RWPE1 (cell line): Measurements from ENCODE around the gene ERC2.

ENCODE experiments used
- CTCF ChIA-PET: fragments of 350-600 bp; sonication (Branson Sonifier 250); formaldehyde crosslinking; extraction: SDS; loops from one replicate; lab custom pipeline; 2021; lab: Yijun Ruan, JAX
- POLR2A ChIA-PET: fragments of 400-600 bp; formaldehyde crosslinking; extraction: SDS; loops from one replicate; lab custom pipeline; 2020; ENCODE audit warnings: antibody characterized with exemption; ENCODE audit not compliant: low non-redundant PET; lab: Yijun Ruan, JAX
- DNase-seq: peaks from one replicate; pipeline ENCODE4 v3.0.0; 2012; ENCODE audit warnings: low spot score
- H3K27ac ChIP-seq: fragments of 450-650 bp; 2 replicates; pipeline ENCODE4 v1.5.1; 2017
- TF ChIP-seq, protein P1 (sequence below): fragments of 450-650 bp; conservative IDR thresholded peaks from 2 replicates; pipeline ENCODE4 v1.5.1; 2017; ENCODE audit warnings: low read depth, mild to moderate bottlenecking

ERC2 gene

DNA sequence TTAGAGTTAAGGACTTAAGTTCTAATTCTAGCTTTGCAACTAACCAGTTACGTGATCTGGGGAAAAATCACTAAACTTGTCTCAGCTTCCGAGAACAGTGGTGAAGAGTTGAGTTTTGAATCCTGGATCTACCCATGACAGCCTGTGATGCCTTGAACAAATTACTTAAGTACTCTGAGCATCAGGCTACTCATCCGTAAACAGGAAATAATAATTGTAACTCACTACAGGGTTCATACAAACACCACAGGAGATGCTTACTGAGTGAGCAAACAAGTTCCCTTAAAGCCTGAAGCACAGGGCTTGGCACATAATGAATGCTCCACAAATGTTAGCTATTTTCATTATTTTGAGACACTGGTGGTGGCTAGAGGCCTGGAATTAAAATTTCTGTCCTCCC, 158.8 kb downstream of the ERC2 start:
- TF ChIP-seq, protein P1, sequence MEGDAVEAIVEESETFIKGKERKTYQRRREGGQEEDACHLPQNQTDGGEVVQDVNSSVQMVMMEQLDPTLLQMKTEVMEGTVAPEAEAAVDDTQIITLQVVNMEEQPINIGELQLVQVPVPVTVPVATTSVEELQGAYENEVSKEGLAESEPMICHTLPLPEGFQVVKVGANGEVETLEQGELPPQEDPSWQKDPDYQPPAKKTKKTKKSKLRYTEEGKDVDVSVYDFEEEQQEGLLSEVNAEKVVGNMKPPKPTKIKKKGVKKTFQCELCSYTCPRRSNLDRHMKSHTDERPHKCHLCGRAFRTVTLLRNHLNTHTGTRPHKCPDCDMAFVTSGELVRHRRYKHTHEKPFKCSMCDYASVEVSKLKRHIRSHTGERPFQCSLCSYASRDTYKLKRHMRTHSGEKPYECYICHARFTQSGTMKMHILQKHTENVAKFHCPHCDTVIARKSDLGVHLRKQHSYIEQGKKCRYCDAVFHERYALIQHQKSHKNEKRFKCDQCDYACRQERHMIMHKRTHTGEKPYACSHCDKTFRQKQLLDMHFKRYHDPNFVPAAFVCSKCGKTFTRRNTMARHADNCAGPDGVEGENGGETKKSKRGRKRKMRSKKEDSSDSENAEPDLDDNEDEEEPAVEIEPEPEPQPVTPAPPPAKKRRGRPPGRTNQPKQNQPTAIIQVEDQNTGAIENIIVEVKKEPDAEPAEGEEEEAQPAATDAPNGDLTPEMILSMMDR, result no peak
- ChIA-PET POLR2A (no interaction called here), CTCF (interaction anchor here (0.7 kb wide), 1 partner anchor 202 kb away, joined by 3 read pairs; no protein-coding TSS in a partner anchor)
- no peak for DNase-seq
- no peak overlapping the region for H3K27ac ChIP-seq

DNA sequence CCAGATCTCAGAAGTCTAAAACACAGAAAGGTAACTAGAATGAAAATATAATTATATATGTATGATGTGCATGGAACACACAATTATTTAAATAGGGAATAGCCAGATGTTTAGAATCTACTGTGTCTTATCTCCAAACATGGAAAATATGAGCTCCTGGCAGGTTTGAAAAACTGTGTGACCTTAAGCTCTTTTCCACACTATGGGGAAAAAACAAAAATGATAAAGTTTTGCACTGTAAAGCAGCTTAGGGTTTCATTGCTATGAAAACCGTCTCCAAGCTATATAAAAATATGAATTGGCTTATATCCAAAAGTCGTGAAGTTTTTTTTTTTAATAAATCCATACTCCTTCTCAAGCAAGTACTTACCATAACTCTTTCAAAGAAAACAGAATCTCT, 159.8 kb downstream of the ERC2 start:
- CTCF ChIA-PET, result no interaction called here
- DNase-seq, result no peak
- POLR2A ChIA-PET, result no interaction called here
- H3K27ac ChIP-seq, result no peak overlapping the region
- TF ChIP-seq, protein P1, result no peak

DNA sequence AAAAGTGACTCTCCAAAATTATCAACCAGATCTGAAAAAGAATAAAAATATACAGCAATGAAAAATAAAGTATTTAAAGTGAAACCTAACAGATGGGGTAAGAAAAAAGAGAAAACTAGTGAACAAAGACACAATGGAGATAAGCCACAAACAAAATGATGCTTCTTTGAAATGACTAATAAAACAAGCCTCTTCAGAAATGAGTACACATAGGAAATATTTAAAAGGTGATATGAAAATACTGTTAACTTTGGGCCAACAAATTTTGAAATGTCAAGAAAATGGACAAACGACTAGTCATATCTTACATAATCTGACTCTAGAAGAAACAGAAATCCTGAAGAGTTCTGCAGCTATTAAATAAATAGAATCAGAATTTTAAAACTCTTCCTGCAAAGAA, 164.2 kb downstream of the ERC2 start:
- H3K27ac ChIP-seq, result no peak overlapping the region
- TF ChIP-seq, protein P1, result no peak
- no peak for DNase-seq
- POLR2A ChIA-PET, result no interaction called here
- CTCF ChIA-PET, result interaction anchor here (1.1 kb wide), 1 partner anchor 118 kb away, joined by 4 read pairs; no protein-coding TSS in a partner anchor

DNA sequence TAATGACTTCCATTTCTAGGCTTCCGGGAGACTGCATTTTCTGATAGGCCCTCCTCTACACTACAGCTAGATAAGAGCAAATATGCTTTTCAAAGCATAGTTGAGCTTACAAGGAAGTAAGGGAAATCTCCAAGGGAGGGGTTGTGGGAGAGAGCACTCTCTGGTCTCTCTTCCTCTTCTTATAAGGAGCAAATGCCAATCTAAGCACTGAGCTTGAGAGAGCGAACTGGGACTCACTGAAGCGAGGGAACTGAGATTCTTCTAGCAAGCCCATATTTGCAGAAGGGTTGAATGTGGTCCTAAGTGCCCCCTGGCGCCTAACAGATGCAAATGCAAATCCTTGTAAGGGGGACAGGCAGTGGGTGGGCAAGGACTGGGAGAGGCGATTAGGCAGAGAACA, 164.8 kb downstream of the ERC2 start:
- no peak overlapping the region for H3K27ac ChIP-seq
- CTCF ChIA-PET, result interaction anchor here (1.1 kb wide), 1 partner anchor 117 kb away, joined by 4 read pairs; no protein-coding TSS in a partner anchor
- POLR2A ChIA-PET, result no interaction called here
- no peak for DNase-seq
- TF ChIP-seq, protein P1, result 0 out of 2 replicates have a peak, but pooled peaks have one; percentile 22

DNA sequence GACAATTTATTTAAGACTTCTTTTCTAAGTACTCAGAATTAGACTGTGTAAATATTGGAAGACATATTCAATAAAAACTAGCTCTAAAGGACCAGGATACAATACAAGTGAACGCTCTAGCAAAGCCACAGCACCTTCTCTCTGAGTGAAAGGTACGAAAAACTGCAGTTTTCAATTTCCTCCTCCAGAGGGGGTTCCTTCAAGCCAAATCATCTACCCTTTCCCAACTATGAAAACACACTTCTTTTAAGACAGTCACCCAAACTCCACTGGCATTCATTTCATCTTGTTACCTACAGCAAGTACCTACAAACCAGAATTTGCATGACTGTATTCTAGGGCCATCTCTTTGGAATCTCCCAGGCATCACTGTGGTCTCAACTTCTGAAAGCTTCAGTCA, 165.8 kb downstream of the ERC2 start:
- TF ChIP-seq, protein P1, result no peak
- POLR2A ChIA-PET, result no interaction called here
- DNase-seq, result no peak
- no peak overlapping the region for H3K27ac ChIP-seq
- CTCF ChIA-PET, result no interaction called here

DNA sequence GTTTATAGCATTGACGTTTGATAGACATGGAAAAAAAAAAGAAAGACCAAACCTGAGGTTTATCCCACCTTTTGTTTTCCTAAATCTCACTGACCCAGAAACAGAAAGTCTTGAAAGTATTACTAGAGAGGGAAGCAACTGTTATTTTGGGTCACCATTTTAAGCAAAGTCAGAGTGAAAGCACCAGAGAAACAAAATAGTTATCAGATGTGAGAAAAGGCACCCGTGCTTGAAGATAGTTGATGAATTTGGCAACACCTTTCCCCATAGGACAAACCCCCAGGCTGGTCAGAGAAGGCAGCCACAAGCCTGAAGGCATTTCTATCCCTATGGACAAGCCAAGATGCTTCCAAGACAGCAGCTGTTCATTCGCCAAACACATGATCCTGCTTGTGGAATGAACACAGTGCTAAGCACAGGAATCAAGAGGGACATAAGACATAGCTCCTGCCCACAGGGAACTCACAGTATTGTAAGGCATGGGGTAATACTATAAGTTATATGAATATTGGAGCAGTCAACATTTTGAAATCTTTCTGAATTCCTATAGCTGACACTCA, 170.9 kb downstream of the ERC2 start:
- H3K27ac ChIP-seq, result no peak overlapping the region
- TF ChIP-seq, protein P1, result no peak
- CTCF ChIA-PET, result no interaction called here
- DNase-seq, result no peak
- POLR2A ChIA-PET, result no interaction called here
